HepG2 (cell line): Measurements from ENCODE around the gene PRKCD. TPM values are rescaled to one million over a fixed set of nuclear protein-coding genes. Genes with fewer than 3 reads are reported as not detected.

Source experiments
- GLI4 ChIP-seq: sonication (generic); formaldehyde crosslinking; IDR thresholded peaks from 2 replicates; pipeline ENCODE4 v1.5.1; 2020; ENCODE audit warnings: missing genetic modification reagents, mild to moderate bottlenecking, moderate library complexity, borderline replicate concordance
- TRAFD1 ChIP-seq: sonication (generic); formaldehyde crosslinking; IDR thresholded peaks from 2 replicates; pipeline ENCODE4 v1.5.1; 2020; ENCODE audit warnings: missing genetic modification reagents, mild to moderate bottlenecking, borderline replicate concordance
- ZBED4 ChIP-seq: sonication (generic); formaldehyde crosslinking; IDR thresholded peaks from 2 replicates; pipeline ENCODE4 v1.4.0; 2020; ENCODE audit warnings: missing genetic modification reagents, borderline replicate concordance
- ZFAT ChIP-seq: sonication (generic); formaldehyde crosslinking; conservative IDR thresholded peaks from 2 replicates; pipeline ENCODE4 v1.8.1; 2023; ENCODE audit warnings: missing genetic modification reagents, inconsistent platforms
- ZFP41 ChIP-seq: sonication (generic); formaldehyde crosslinking; IDR thresholded peaks from 2 replicates; pipeline ENCODE4 v1.4.0; 2020; ENCODE audit warnings: mild to moderate bottlenecking, missing genetic modification reagents, borderline replicate concordance
- ZHX1 ChIP-seq: sonication (generic); formaldehyde crosslinking; IDR thresholded peaks from 2 replicates; pipeline ENCODE4 v1.8.1; 2022; ENCODE audit warnings: low read depth, mild to moderate bottlenecking, missing genetic modification reagents
- ZNF367 ChIP-seq: sonication (generic); formaldehyde crosslinking; IDR thresholded peaks from 2 replicates; pipeline ENCODE4 v1.4.0; 2020; ENCODE audit warnings: missing genetic modification reagents, borderline replicate concordance
- ZNF441 ChIP-seq: sonication (generic); formaldehyde crosslinking; IDR thresholded peaks from 2 replicates; pipeline ENCODE4 v1.7.0; 2021; ENCODE audit warnings: missing genetic modification reagents, borderline replicate concordance
- ZNF740 ChIP-seq: sonication (generic); formaldehyde crosslinking; IDR thresholded peaks from 2 replicates; pipeline ENCODE4 v1.4.0; 2020; ENCODE audit warnings: missing genetic modification reagents
- ZNF746 ChIP-seq: sonication (generic); formaldehyde crosslinking; IDR thresholded peaks from 2 replicates; pipeline ENCODE4 v1.8.0; 2022; ENCODE audit warnings: mild to moderate bottlenecking, missing genetic modification reagents
- ZNF761 ChIP-seq: sonication (generic); formaldehyde crosslinking; conservative IDR thresholded peaks from 2 replicates; pipeline ENCODE4 v1.4.0; 2020; ENCODE audit warnings: mild to moderate bottlenecking, missing genetic modification reagents
- ZNF780A ChIP-seq: sonication (generic); formaldehyde crosslinking; IDR thresholded peaks from 2 replicates; pipeline ENCODE4 v1.8.0; 2022; ENCODE audit warnings: mild to moderate bottlenecking, missing genetic modification reagents, moderate library complexity
- polyA plus RNA-seq, 8 experiments: library from polyadenylated mRNA; depleted of rRNA in 3 of 8; stranded (reverse) in 7 of 8; unstranded in 1 of 8; fragments of >200 nt; fragmentation: Illumina TruSeq in 4 of 8; extraction: Trizol in 4 of 8; gene quantifications; 2 replicates each; pipeline versions ENCODE4 v1.2.1 to v1.2.3, GENCODE V29; 2011 to 2016; ENCODE audit warnings: low read depth in 4 of 8, missing spikeins in 1 of 8, mixed read lengths in 1 of 8; ENCODE audit not compliant: insufficient read depth in 1 of 8
- total RNA-seq, 5 experiments: library from RNA; depleted of rRNA; stranded (reverse); fragments of >200 nt; fragmentation: Illumina TruSeq; extraction: Trizol; gene quantifications; 2 replicates each; pipeline ENCODE4 v1.2.3, GENCODE V29; 2016; ENCODE audit warnings: low read depth in 1 of 5

Gene PRKCD
- total and polyA plus RNA-seq, 2 of the 13 experiments (the other 11 are each of a cell fraction or from before 2014, with no cell fraction given): 1.6 to 40.7 TPM

- TF ChIP-seq ZHX1 (CRISPR knock-in tag) (peak; percentile 72; the same call in 1 of the 2 replicates), ZNF367 (CRISPR knock-in tag) (no peak), ZNF746 (no peak), ZNF740 (CRISPR knock-in tag) (no peak; the same call in 1 of the 2 replicates), ZFP41 (CRISPR knock-in tag) (no peak), GLI4 (no peak), ZNF780A (CRISPR knock-in tag) (no peak), ZNF761 (CRISPR knock-in tag) (no peak), ZBED4 (CRISPR knock-in tag) (peak; percentile 89), ZNF441 (0 out of 2 replicates have a peak, but pooled peaks have one; percentile 30), TRAFD1 (CRISPR knock-in tag) (no peak), ZFAT (CRISPR knock-in tag) (no peak)
Measured at GRCh38 chr3:53130179-53131061, 30.6 kb upstream of the PRKCD start, which contains the start of gene RFT1 (continued).
